GM08714 (cell line): Measurements from ENCODE around the gene HHEX.
"Not testable (repeated sequence)": the region's sequence is repeated elsewhere in the genome, so short reads cannot be mapped to it uniquely, and the experiment has no call there.

Experiments used
- H3K4me3 ChIP-seq: fragments of 200-500 bp; sonication (Bioruptor generic); 2 replicates; pipeline ENCODE4 v1.5.1; 2014; ENCODE audit warnings: mild to moderate bottlenecking, low read length, inconsistent platforms
- ZNF274 ChIP-seq: IDR thresholded peaks from 2 replicates; pipeline ENCODE4 v1.6.1; 2012; ENCODE audit warnings: mild to moderate bottlenecking, low read depth, low read length

HHEX gene

GRCh38 chr10:92689663-92690210 is at the start of gene HHEX:
Gene HHEX (plus strand): TSS chr10:92689955. CDS start chr10:92689987, 32 bp downstream.
- no peak for TF ChIP-seq ZNF274
- H3K4me3 ChIP-seq: peak within 1 kb of the TSS; percentile 68

DNA sequence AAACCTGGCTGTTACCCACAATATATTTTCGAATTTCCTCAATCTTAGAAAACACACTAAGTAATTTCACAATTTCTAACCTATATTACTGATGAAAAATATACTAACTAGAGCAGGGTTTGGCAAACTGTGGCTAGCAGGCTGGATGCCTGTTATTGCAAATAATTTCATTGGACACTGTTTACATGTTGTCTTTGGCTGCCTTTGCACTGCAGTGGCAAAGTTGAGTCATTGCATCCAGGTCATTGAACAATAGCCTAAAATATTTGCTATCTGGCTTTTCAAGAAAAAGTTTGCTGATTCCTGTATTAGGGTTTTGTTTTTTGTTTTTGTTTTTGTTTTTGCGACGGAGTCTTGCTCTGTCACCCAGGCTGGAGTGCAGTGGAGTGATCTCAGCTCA is 49.6 kb upstream of the HHEX start:
- no peak for TF ChIP-seq ZNF274
- H3K4me3 ChIP-seq: no peak overlapping the region

DNA sequence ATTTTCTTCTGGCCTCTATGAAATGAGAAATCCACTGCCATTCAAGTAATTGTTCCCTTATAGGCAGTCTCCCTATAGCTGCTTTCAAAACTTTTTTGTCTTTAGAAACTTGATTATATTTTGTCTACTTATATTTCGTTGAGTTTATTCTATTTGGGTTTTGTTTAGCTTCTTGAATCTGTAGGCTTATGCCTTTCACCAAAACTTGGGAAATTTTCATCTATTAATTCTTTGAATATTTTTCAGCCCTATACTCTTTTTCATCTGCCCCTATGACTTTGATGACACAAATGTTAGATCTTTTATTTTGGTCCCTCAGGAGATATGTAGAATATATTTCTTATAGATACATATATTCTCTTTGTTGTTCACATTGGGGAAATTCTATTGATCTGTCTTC is 48.3 kb upstream of the HHEX start:
- H3K4me3 ChIP-seq: no peak overlapping the region; the same call in 1 of the 2 replicates
- TF ChIP-seq ZNF274: no peak

DNA sequence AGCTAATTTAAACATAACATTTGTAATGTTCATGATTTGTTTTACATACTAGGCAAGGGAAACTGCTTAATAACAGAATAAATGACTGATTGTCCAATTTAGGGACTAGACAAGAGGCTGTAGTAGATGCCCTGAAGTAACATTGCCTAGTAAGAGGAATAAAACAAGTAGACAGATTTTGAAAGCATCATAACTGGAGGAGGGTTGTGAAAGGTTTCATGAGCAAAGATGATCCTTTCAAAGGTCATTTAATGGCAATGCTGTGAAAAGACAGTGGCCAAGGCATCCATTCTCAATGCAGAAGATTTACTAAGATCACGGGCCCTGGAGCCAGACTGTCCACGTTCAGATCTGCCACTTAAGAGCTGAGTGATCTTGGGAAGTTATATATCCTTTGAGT is 44.8 kb upstream of the HHEX start:
- H3K4me3 ChIP-seq: no peak overlapping the region
- TF ChIP-seq ZNF274: no peak

GRCh38 chr10:92650864-92651263 is 38.9 kb upstream of the HHEX start:
- not testable (repeated sequence) for H3K4me3 ChIP-seq

DNA sequence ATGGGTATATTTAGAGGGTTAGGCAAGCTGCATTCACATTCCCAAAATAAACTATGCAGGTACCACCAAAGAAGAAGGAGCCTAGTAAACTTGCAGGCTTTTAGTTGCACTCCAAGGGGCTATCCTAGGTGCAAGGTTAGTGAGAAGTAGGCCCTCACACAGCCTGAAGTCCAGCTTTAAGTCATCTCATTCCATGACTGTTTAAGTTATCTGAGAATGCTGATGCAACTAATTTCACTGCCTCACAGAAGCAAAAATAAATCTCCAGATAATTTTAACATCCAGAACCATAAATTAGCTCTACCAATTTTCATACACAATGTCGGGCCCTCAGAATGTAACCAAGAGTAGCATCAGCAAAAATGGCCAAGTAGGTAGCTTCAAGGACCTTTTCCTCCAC is 34.3 kb upstream of the HHEX start:
- TF ChIP-seq ZNF274: no peak
- no peak overlapping the region for H3K4me3 ChIP-seq

- no peak overlapping the region for H3K4me3 ChIP-seq
- no peak for TF ChIP-seq ZNF274
Measured at GRCh38 chr10:92656266-92656961, 33.3 kb upstream of the HHEX start.

- TF ChIP-seq ZNF274: no peak
- H3K4me3 ChIP-seq: no peak overlapping the region
Measured at GRCh38 chr10:92657024-92657423, 32.7 kb upstream of the HHEX start.

DNA sequence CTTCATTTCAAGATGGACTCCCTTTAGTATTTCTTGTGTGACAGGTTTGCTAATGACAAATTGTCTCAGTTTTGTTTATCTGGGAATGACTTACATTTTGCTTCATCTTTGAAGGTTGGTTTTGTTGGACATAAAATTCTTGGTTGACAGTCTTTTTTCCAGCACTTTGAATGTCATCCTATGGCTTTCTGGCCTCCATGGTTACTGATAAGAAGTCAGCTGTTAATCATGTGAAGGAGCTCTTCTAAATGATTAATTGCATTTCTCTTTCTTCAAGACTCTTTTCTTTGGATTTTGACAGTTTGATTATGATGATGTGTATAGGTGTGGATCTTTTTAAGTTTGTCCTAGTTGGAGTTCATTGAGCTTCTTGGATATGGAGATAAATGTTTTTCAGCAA is 26.9 kb upstream of the HHEX start:
- TF ChIP-seq ZNF274: no peak
- no peak overlapping the region for H3K4me3 ChIP-seq

DNA sequence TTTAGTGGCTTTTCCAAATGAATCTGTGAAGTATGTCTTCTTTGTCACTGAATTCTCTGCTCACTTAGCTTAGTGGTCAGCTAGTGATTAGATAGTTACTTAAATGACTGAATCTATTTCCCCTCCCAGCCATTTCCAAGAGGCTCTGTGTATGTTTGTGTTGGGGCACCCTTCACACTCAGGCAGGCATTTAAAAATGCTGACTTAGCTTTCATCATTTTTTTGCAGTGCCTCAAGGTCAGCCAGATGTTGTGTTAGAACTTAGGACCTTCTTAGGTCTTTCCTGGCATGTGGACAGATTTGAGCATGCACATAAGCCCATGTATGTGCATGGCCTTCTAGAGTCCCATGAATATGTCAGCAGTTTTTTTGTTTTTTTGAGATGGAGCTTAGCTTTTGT is 25.4 kb upstream of the HHEX start:
- no peak overlapping the region for H3K4me3 ChIP-seq
- TF ChIP-seq ZNF274: no peak

GRCh38 chr10:92667078-92667477 is 22.7 kb upstream of the HHEX start:
- no peak for TF ChIP-seq ZNF274
- no peak overlapping the region for H3K4me3 ChIP-seq

DNA sequence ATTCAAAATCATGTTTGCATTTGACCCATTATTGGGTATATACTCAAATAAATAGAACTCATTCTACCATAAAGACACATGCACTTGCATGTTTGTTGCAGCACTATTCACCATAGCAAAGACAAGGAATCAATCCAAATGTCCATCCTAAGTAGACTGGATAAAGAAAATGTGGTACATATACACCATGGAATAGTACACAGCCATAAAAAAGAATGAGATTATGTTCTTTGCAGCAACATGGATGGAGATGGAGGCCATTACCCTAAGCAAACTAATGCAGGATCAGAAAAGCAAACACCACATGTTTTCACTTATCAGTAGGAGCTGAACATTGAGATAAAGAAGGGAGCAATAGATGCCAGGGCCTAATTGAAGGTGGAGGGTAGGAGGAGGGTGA is 12.0 kb upstream of the HHEX start:
- no peak for TF ChIP-seq ZNF274
- H3K4me3 ChIP-seq: no peak overlapping the region

- no peak for TF ChIP-seq ZNF274
- no peak overlapping the region for H3K4me3 ChIP-seq
Measured at GRCh38 chr10:92678206-92678605, 11.5 kb upstream of the HHEX start.

- H3K4me3 ChIP-seq: no peak overlapping the region
Measured at GRCh38 chr10:92681306-92681834, 8.4 kb upstream of the HHEX start.

GRCh38 chr10:92688573-92688926 is 1.2 kb upstream of the HHEX start:
- no peak for TF ChIP-seq ZNF274
- peak overlapping the region; percentile 39; the same call in 1 of the 2 replicates for H3K4me3 ChIP-seq

More at GRCh38 chr10:92681306-92681834, 8.4 kb upstream of the HHEX start:
- TF ChIP-seq ZNF274: no peak
